Testis (tissue), 3 donors: ENCODE measurements around the gene MYO5B. TPM values are rescaled to one million over a fixed set of nuclear protein-coding genes. Genes with fewer than 3 reads are reported as not detected.

ENCODE experiments used
- DNase-seq: peaks from one replicate; pipeline ENCODE4 v3.0.0-alpha.2; 2019
- H3K27ac ChIP-seq, 2 donors: fragments of 200-600 bp; sonication (generic); one replicate each; pipeline ENCODE4 v1.5.1; 2019
- H3K27me3 ChIP-seq: fragments of 200-600 bp; sonication (generic); one replicate; pipeline ENCODE4 v1.5.1; 2019
- H3K36me3 ChIP-seq: fragments of 200-600 bp; sonication (generic); one replicate; pipeline ENCODE4 v1.5.1; 2017; ENCODE audit warnings: low read depth; ENCODE audit errors: missing control alignments
- H3K4me1 ChIP-seq: fragments of 200-600 bp; sonication (generic); one replicate; pipeline ENCODE4 v1.5.1; 2019
- H3K4me3 ChIP-seq, 2 donors: fragments of 200-600 bp; sonication (generic); one replicate each; pipeline ENCODE4 v1.5.1; 2017 to 2019
- H3K9me3 ChIP-seq: fragments of 200-600 bp; sonication (generic); one replicate; pipeline ENCODE4 v1.5.1; 2017
- CTCF ChIP-seq, 3 experiments: fragments of 450-650 bp in 2 of 3; fragments of 200-600 bp in 1 of 3; sonication (generic) in 1 of 3; IDR thresholded peaks; one replicate each; pipeline ENCODE4 v1.5.1; 2016 to 2019; ENCODE audit warnings: antibody characterized with exemption in 3 of 3, mild to moderate bottlenecking in 2 of 3, moderate library complexity in 1 of 3
- POLR2A ChIP-seq: fragments of 450-650 bp; IDR thresholded peaks from one replicate; pipeline ENCODE4 v1.6.1; 2017; ENCODE audit warnings: antibody characterized with exemption, mild to moderate bottlenecking, moderate library complexity
- WGBS, 2 donors: methylation state at CpG; one replicate each; pipeline ENCODE4 v1.1.5; 2018; 5-methylcytosine and 5-hydroxymethylcytosine counted together
- intact Hi-C: fragments of 100-400 bp; cut with DNase I; formaldehyde crosslinking; loops from one replicate; pipeline ENCODE4 v1.15.1; 2023; ENCODE audit warnings: low total_unique reads
- polyA plus RNA-seq: library from polyadenylated mRNA; stranded (reverse); fragments of 350-450 nt; fragmentation: Illumina TruSeq; extraction: RNeasy Lipid Tissue Mini Kit (QIAGEN cat#74804); gene quantifications from one replicate; pipeline ENCODE4 v1.2.3, GENCODE V29; 2014; ENCODE audit warnings: low read depth, low replicate concordance; ENCODE audit not compliant: insufficient read depth
- total RNA-seq, 2 donors: library from RNA; depleted of rRNA; stranded (reverse); fragments of >200 nt; gene quantifications; one replicate each; pipeline ENCODE4 v1.2.3, GENCODE V29; 2016

MYO5B gene
- total and polyA plus RNA-seq, 3 donors from 2014 or later = 24.8 to 31.8 (median 26.1) TPM

GRCh38 chr18:50092245-50092805 is 102.6 kb downstream of the MYO5B start:
- H3K27ac ChIP-seq = no peak overlapping the region
- no peak for TF ChIP-seq POLR2A
- TF ChIP-seq CTCF (IDR thresholded peaks at IDR 0.05) = no peak
- H3K9me3 ChIP-seq = no peaks in the 10 kb centered on the region
- H3K27me3 ChIP-seq = no peaks in the 10 kb centered on the region
- DNase-seq = no peak
- no peaks in the 10 kb centered on the region for H3K4me1 ChIP-seq
- no peak overlapping the region for H3K4me3 ChIP-seq
- WGBS, 2 donors = 67 to 73% methylated on average over 3 of the region's 3 CpGs
- no peaks in the 10 kb centered on the region for H3K36me3 ChIP-seq
- intact Hi-C loops = no loop called here

- H3K9me3 ChIP-seq = no peaks in the 10 kb centered on the region
- intact Hi-C loops = no loop called here
- H3K4me1 ChIP-seq = no peaks in the 10 kb centered on the region
- no peak overlapping the region for H3K4me3 ChIP-seq
- no peak overlapping the region for H3K27ac ChIP-seq
- 86 to 90% methylated on average over 2 of the region's 2 CpGs for WGBS, 2 donors
- no peak for TF ChIP-seq CTCF (IDR thresholded peaks at IDR 0.05)
- no peak for TF ChIP-seq POLR2A
- no peaks in the 10 kb centered on the region for H3K36me3 ChIP-seq
- no peak for DNase-seq
- H3K27me3 ChIP-seq = no peaks in the 10 kb centered on the region
Measured at GRCh38 chr18:50091509-50092244, 103.3 kb downstream of the MYO5B start.

GRCh38 chr18:50090370-50091312 is 104.3 kb downstream of the MYO5B start:
- 91 to 93% methylated on average over 6 of the region's 6 CpGs for WGBS, 2 donors
- Histone ChIP-seq H3K27ac (no peak overlapping the region), H3K4me3 (no peak overlapping the region), H3K4me1 (no peaks in the 10 kb centered on the region), H3K27me3 (no peaks in the 10 kb centered on the region), H3K36me3 (no peaks in the 10 kb centered on the region), H3K9me3 (no peaks in the 10 kb centered on the region)
- DNase-seq = no peak
- TF ChIP-seq POLR2A (no peak), CTCF (IDR thresholded peaks at IDR 0.05) (no peak)
- intact Hi-C loops = no loop called here

GRCh38 chr18:50089702-50090101 is 105.2 kb downstream of the MYO5B start:
- WGBS, 2 donors = 86 to 91% methylated on average over 9 of the region's 9 CpGs
- Histone ChIP-seq H3K27me3 (no peaks in the 10 kb centered on the region), H3K4me1 (no peaks in the 10 kb centered on the region), H3K36me3 (no peaks in the 10 kb centered on the region), H3K4me3 (no peak overlapping the region), H3K9me3 (no peaks in the 10 kb centered on the region), H3K27ac (no peak overlapping the region)
- intact Hi-C loops = no loop called here
- no peak for DNase-seq
- TF ChIP-seq CTCF (IDR thresholded peaks at IDR 0.05) (no peak), POLR2A (no peak)
